ENCODE data around the gene FFAR2.
A peak's percentile ranks its signal among the peaks of the same experiment; 100 is the strongest.

The FFAR2 gene

DNA sequence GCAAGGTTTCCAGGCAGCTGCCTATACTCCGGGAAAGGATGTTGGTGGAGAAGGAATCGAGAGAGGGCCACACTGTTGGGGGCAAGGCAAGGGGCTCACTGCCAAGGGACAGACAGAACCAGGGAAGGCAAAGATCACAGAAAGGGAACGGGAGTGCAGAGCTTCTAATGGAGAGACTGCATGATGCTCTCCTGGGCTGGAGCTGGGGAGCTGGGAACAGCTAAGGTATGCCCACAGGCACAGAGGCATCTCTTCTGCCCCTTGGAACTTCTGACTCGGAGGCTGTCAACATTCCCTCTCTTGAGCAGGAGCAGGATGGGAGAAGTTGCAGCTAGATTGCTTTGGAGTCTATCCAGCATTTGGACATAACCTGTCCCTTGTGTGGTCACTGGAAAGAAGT is 22.4 kb upstream of the FFAR2 start:
- DNase-seq (ENCODE audit: low spot score) = no peak

DNA sequence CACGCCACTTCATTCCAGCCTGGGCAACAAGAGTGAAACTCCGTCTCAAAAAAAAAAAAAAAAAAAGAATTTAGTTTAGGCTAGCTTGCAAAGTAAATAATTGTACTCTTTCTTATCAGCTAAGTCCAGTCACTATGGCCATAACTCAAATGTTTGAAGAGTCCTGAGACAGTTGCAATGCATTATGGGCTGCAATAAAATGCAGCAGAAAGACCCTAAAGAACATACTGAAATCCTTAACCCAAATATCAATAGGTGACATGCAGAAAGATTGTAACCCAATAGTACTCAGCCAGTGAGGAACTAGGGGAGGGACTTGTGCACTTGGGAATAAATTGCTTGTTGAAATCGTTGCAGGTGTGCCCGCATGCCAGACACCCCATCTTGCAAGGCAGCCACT is 20.9 kb upstream of the FFAR2 start:
- no peak for DNase-seq (ENCODE audit: low spot score)

DNA sequence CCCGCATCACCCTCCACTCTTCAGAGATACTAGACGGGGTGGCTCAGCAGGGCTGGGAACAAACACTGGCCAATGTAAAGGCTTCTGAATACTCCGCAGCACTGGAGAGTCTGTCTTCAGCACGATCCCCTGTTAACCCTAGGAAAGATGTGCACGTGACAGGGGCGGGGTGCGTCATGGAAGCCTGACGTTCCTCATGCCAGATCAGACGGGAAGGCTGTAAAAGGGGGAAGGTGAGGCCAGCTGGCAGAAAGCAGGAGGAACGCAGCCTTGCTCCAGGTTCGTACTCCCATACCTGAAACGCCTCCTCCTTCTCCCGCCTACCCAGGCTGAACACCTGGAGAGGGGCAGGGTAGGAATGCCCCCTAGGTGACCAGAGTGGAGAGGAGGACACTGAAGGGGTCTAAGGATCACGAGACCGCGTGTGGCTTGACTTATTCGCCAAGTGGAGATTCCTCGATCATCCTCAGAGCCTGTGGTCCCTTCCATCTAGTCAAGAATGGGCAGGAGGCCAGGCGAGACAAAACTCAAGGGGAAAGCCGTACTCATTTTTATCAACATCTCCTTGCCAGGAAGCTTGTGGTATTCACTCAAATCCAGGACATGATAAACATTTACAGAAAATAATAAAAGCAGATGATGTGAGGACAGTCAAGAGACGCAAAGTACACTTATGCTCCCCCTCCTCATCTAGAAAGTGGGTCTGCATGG is 18.2 kb upstream of the FFAR2 start:
- DNase-seq (ENCODE audit: low spot score) = no peak

DNA sequence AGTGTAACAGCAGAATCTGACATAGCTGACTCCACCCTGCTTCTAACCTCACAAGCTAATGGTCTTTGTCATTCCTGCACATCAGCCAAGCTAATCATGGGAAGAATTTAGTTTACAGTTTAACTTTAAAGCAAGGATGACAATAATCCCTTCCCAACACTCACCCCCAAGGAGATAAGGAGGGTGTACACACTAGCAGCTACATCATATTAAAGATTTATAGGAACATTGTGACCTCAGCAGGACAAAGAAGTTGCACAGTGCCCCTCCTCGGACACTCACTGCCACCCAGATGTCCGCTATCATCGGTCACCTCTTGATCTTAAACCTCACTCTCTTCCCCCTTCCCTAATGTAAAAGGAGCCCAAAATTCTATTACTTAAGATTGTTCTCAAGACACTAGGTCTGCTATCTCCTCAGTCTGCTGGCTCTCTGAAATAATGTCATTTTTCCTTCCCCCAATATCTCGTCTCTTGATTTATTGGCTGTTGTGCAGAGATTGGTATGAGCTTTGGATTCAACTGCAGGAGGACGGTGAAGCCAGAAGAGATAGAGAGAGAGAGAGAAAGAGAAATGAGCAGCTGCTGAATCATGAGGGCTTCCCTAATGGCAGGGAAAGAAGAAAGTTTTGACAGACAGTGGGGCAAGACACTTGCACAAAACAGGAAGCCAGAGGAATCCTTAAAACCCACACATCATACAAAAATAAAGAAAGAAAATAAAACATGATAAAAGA is 17.5 kb upstream of the FFAR2 start:
- no peak for DNase-seq (ENCODE audit: low spot score)

DNA sequence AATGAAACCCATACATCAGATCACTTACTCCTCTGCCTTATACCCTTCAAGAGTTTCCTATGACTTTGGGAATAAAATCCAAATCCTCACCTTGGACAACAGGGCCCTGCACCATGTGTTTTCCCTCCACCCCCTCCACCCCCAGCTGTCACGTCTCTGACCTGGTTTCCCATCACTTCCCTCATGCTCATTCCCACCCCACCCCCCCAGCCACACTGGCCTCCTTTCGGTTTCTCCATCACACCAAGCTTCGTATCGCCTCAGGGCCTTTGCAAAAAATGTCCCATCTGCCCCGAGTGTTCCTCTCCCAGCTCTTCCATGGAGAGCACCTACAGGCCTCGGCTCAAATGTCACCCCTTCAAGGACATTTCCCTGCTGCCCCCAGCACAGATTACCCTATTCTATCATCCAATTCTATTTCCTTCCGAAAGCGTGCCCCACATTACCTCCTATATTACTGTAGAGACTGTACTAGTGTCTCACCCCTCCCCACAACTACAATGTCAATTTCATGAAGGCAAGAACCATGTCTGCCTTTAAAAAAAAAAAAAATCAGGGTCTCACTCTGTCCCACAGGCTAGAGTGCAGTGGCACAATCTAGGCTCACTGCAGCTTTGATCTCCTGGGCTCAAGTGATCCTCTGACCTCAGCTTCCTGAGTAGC is 16.8 kb upstream of the FFAR2 start:
- no peak for DNase-seq (ENCODE audit: low spot score)

DNA sequence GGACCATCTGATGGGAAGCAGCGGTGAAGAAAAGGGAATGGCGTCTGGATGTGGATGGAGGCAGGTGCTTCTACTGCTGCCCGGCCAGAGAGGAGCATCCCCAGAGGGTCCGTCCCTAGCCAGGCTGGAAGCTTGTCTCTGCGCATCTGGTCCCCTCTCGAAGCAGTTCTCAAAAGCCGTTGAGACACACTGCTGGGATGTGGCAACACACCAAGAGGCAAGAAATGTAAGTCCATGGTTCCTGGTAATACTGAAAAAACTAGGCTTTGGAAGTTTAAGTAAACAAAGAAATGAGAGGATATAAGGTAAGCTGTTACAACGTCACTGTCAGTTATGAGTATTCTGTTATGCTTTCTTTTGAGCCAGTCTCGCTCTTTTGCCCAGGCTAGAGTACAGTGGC is 15.1 kb upstream of the FFAR2 start:
- no peak for DNase-seq (ENCODE audit: low spot score)

DNA sequence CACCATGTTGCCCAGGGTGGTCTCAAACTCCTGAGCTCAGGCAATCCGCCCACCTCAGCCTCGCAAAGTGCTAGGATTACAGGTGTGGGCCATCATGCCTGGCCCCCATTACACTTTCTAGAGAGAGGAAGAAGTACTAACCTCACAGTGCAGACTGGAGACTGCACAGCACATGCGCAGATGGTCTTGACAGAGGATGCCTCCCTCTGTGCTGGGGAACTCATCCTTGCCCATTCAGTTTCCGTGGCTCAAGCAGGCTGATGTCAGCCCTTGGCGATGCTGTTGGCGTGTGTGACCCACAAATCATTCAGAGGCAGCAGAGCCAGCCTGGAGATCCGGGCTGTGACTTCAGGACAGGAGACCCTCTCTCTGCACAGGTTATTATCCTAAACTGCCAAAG is 14.6 kb upstream of the FFAR2 start:
- DNase-seq (ENCODE audit: low spot score) = no peak

DNA sequence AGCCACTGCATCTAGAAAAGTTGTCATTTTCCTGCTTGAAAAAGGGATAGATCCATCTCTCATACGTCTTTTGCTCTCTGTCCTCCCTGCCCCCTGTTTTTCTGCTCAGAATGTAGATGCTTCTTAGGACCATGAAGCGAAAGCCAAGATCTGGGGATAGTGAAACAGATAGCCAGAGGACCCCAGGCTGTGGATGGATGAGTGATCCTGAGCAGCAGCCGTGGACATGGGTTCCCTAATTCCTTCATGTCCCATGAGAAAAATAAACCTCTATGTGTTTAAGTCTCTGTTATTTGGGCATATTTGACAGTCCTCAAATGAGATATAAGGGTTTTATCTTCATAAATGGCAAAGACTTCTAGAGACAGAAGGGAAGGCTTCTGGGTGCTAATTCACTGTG is 12.2 kb upstream of the FFAR2 start:
- DNase-seq (ENCODE audit: low spot score) = no peak

DNA sequence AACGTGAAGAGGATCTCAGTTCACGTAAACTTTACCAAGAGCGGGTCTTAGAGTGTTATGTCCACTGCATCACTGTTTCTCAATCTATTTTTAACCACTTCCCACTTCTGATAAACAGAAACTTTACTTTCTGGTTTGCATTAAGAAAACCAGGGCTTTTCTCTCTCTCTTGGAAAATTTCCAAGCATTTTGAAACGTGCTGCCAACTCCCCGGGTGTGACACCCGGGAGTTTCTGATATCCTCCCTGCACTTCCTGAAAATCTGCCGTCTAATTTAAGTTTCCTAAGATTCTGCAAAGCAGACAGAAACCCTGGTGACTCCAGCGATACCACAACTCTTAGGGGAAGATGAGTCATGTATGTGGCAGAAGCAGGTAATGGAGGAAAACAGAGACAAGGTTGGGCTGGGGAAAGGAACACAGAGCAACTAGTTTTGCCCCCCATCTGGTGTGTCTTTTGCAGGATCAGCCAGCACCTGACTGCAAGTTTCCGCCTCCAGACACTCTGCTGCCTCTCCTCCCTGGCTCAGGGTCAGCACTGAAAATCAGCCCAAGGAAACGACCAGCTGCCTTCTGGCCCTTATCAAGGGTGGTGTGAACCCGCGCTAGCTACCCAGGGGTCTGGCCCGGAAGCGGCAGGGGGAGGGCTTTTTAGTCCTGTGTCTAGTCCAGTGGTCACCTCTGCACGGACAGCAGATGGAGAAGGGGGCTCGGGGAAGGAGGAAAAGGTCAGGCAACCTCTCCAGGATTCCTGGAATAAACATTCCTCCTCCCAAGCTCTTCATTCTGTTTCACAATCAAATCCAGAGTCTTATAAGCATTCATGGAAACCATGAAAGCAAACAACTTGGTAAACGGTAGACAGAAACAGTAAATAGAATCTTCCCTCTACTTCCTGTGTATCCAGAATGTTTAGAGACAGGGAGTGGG is 11.3 kb upstream of the FFAR2 start:
- peak; percentile 24 for DNase-seq (ENCODE audit: low spot score)

DNA sequence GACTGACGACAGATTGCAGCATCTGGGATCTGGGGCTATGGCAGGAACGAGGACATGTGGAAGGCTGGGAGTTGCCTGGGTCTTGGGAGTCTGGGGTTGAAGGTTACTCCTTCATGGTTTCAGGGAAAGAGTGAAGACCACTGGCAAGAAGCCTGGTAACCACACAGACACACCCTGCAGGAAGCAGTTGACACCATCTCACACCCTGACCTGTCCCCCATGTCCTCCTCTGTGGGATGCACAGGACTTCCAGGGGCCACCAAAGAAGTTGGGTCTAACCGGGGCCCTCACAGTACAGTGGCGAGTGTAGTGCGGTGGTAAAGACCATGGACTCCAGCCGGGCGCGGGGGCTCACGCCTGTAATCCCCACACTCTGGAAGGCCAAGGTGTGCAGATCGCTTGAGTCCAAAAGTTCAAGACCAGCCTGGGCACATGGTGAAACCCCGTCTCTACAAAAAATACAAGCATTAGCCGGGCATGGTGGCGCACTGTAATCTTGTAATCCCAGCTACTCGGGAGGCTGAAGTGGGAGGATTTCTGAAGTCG is 10.6 kb upstream of the FFAR2 start:
- DNase-seq (ENCODE audit: low spot score) = no peak

DNA sequence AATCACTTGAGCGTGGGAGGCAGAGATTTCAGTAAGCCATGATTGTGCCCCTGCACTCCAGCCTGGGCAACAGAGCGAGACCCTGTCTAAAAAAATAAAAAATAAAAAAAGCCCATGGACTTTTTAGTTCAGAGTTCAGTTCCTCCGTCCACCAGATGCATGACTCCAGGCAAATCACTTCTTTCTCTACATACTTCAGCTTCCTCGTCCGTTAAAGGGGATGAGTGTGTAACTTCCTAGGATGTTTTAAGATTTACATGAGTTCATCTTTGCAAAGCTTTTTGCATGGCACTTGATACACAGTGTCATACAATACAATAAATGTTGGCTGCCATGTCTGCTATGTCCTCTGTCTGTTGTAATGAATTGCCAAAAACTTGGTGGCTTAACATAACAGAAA is 10.0 kb upstream of the FFAR2 start:
- DNase-seq (ENCODE audit: low spot score) = no peak

DNA sequence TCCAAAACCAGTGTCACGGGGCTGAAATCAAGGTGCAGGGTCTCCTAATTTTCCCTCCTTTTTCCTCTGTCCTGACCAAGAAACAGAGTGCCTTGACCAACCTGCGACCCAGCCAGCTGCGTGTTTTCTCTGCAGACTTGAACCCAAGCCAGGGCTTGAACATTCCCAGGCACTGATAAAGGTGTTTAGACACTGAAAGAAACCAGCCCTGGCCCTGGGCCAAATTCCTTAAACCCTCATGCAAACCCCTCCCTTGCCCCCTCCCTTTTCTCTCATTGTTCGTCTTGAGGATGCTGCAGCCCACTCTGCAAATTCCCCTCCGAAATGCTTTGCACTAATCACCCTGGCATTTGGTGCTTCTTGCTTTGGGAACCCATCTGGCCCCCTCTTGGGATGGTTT is 9.5 kb upstream of the FFAR2 start:
- no peak for DNase-seq (ENCODE audit: low spot score)

DNA sequence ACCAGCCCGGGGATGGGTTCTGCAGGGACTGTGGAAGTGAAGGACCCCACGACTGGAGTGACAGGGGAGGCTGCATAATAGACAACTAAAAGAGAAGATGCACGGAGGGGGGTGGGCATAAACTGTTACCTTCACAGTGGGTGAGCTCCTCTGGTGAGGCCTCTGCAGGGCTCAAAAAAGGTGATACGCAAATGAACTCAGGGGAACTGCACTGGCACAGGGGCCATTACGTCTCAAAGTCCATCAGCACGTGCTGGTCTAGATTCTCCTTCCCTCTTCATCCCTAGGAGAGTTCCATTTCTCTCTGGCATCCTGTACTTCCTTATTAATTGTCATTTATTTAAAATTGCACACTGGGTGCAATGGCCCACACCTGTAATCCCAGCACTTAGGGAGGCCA is 8.1 kb upstream of the FFAR2 start:
- no peak for DNase-seq (ENCODE audit: low spot score)

DNA sequence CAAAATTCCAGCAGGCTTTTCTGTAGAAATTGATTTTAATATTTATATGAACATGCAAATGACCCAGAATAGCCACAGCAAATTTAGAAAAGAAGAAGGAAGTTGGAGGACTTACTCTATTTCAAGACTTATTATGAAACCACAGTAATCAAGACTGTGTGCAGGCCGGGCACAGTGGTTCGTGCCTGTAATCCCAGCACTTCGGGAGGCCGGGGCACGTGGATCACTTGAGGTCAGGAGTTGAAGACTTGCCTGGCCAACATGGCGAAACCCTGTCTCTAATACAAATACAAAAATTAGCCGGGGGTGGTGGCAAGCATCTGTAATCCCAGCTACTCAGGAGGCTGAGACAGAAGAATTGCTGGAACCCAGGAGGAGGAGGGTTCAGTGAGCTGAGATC is 6.0 kb upstream of the FFAR2 start:
- no peak for DNase-seq (ENCODE audit: low spot score)

DNA sequence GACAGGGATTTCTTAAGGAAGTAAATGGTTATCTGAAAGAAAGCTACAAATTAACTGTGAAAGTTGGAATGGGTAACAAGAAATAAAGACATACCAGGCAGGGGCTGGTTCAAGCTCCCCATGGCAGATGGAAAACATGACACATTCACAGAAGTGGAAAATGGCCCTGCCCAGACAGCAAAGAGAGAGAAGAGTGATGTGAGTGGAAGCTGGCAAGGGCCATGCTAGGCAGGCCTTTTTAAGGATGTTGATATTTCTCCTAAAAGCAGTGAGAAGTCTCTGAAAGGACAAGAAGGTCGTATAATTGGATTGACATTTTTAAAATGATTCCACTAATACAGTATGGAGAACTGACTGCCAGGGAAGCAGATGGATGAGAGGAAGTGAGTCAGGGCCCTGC is 3.3 kb upstream of the FFAR2 start:
- no peak for DNase-seq (ENCODE audit: low spot score)

DNA sequence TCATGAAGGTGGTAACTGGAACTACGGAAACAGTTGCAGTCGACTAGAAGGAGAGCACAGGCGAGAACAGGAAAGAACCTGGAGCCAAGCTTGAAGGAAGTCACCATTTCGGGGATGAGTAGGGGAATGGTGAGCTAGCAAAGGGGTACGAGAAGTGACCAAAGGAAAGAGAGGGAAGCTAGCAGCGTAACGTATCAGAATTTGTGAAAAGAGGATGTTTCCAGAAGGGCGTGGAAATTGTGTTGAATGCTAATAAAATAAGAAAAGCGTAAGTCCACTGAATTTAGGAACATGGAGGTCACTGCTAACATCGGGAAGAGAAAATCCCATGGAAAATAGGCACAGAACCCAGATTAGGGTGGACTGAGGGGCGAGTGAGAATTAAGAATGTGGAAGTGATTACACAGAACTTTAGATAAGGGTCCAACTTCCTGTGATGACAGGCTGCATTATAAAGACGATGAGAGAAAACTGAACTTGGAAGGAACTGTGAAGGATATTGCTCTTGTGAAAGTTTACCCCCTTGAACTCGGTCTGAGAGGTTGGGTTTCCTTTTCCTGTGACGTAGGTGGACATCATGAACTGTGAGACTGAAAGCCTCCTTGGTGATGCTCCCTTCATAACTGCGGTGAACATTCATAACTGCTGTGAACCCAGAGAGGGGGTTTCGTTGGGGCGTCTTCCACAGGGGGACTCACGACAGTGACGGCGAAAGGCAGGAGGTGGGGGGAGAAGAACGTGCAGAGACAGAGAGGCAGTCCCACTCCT is 2.0 kb upstream of the FFAR2 start:
- DNase-seq (ENCODE audit: low spot score) = no peak

DNA sequence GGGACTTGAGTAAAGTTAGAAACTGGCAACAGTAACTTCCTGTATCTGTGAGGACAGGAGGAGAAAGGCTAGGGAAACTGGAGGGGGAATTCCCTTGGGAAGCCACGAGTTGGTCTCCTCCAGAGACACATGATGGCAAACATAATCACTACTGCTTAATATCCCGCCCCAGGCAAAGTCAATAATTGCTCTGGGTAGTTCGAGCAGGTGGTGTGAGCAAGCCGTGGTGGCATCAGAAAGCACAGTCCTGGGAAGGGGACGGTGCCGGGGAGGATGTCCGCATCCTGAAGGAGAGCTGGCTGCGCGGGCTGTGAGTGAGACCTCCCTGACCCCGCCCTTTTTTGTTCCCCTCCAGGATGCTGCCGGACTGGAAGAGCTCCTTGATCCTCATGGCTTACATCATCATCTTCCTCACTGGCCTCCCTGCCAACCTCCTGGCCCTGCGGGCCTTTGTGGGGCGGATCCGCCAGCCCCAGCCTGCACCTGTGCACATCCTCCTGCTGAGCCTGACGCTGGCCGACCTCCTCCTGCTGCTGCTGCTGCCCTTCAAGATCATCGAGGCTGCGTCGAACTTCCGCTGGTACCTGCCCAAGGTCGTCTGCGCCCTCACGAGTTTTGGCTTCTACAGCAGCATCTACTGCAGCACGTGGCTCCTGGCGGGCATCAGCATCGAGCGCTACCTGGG is 1.4 kb downstream of the FFAR2 start:
- peak; percentile 73 for DNase-seq (ENCODE audit: low spot score)

DNA sequence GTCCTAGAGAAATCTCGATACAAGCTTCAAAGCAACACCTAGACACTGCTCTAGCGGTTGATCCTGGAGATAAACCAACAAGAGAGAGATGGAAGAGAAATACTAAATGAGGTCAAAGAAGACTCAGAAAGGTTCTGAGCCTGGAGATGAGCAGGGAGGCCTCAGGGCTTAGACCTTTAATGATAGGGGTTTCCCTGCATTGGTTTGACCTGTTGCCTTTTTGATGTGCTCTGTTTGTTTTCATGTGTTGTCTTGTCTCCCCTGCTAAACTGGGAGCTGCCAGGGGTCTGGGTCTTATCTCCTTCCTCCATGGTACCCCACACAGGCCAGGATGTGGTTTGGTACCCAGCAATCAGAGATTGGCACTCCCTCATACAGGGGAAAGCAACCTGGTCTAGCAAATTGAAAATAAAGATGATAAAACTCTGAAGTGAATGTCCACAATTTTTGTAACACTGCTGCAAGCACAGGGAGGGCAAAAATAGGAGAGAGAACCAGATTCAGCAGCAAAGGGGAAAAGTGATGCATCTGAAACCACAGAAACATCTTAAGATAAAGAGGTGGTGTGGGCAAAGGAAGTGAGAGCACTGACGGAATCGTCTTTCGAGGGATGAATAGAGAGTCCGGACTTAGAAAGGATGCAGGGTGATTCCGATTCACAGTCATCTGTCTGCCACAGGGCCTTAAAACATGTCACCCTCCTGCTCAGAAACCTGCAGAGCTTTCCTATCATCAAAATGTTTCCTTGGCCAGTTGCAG is 3.5 kb downstream of the FFAR2 start:
- no peak for DNase-seq (ENCODE audit: low spot score)

DNA sequence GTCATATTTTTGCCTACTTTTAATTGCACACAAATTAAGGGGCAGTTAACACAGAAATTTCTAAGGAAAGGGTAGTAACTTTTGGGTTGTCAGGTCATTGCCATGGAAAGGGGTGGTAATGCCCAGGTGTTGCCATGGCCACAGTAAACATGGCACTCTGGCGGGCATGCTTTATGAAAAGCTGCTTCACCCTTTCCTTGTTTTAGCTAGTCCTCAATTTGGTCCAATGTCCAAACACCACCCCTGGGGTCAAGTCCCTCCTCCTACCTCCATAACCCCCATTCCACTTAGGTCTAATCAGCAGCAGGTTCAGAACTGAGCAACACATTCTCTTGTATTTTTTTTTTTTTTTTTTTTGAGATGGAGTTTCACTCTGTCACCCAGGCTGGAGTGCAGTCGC is 6.6 kb downstream of the FFAR2 start:
- no peak for DNase-seq (ENCODE audit: low spot score)

DNA sequence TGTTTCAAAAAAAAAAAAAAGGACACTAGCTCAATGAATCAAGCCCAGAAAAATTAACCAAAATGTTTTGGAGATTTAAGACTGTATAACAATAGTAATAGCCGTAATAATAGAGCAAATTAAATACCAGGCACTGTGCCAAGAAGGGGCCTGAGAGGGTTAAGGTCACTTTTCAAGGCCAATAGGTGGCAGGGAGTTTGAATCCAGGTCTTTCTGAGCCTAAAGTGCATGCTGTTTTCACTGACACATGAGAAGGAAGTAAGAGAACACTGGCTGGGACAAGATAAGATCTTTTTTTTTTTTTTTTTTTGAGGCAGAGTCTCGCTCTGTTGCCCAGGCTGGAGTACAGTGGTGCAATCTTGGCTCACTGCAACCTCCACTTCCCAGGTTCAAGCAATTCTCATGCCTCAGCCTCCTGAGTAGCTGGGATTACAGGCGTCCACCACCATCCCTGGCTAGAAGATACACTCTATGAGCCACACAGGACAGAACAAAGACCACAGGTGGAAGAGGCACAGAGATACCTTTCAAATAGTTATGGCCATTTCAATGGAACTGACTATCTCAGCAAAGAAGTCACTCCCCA is 7.7 kb downstream of the FFAR2 start:
- no peak for DNase-seq (ENCODE audit: low spot score)
